IMR-90 (cell line): Measurements from ENCODE around the gene CRYGS. TPM values are rescaled to one million over a fixed set of nuclear protein-coding genes. Genes with fewer than 3 reads are reported as not detected.

Experiments used
- ATAC-seq: fragments of 200-7000 bp; cut with Tn5 transposase; 2 replicates; pipeline ENCODE4 v1.9.1; 2020; ENCODE audit warnings: low read depth, mild to moderate bottlenecking, moderate library complexity
- BruUV-seq: library from RNA; stranded (reverse); fragments of 400-500 nt; replicated peaks from 2 replicates; lab custom pipeline; 2021; lab: Mats Ljungman, UMichigan
- CTCF ChIA-PET: fragments of 300-600 bp; formaldehyde crosslinking; extraction: SDS; loops from one replicate; lab custom pipeline; 2021; ENCODE audit warnings: antibody characterized with exemption; lab: Yijun Ruan, JAX
- POLR2A ChIA-PET: fragments of 300-600 bp; sonication (Branson Sonifier 250); formaldehyde crosslinking; loops from one replicate; lab custom pipeline; 2022; ENCODE audit warnings: antibody characterized with exemption; ENCODE audit not compliant: unreplicated experiment; lab: Charles Lee
- DNase-seq: peaks from one replicate; pipeline ENCODE4 v3.0.0; 2013
- H2AFZ ChIP-seq: replicated peaks from 2 replicates; pipeline ENCODE3; 2013; ENCODE audit warnings: low read length, mild to moderate bottlenecking; ENCODE audit not compliant: poor library complexity
- H2AK5ac ChIP-seq: 2 replicates; pipeline ENCODE4 v1.6.1; 2013; ENCODE audit warnings: low read depth, low read length, inconsistent platforms
- H2AK9ac ChIP-seq: replicated peaks from 2 replicates; pipeline ENCODE3; 2013; ENCODE audit warnings: mild to moderate bottlenecking, low read depth, low read length, moderate library complexity; ENCODE audit not compliant: poor library complexity
- H2BK120ac ChIP-seq: 2 replicates; pipeline ENCODE4 v1.6.1; 2013; ENCODE audit warnings: low read depth, low read length, inconsistent platforms
- H2BK15ac ChIP-seq: 3 replicates; pipeline ENCODE4 v1.6.1; 2013; ENCODE audit warnings: low read depth, low read length, inconsistent platforms
- H2BK20ac ChIP-seq: 2 replicates; pipeline ENCODE4 v1.6.1; 2013; ENCODE audit warnings: low read depth, mild to moderate bottlenecking, inconsistent platforms, low read length, moderate library complexity
- H2BK5ac ChIP-seq: 2 replicates; pipeline ENCODE4 v1.6.1; 2013; ENCODE audit warnings: mild to moderate bottlenecking, low read depth, low read length, inconsistent platforms; ENCODE audit not compliant: poor library complexity, severe bottlenecking
- H3K14ac ChIP-seq: replicated peaks from 2 replicates; pipeline ENCODE4 v1.6.1; 2013; ENCODE audit warnings: low read depth, low read length, inconsistent platforms
- H3K18ac ChIP-seq: 2 replicates; pipeline ENCODE4 v1.6.1; 2013; ENCODE audit warnings: low read depth, low read length, control low read depth
- H3K23ac ChIP-seq: 2 replicates; pipeline ENCODE4 v1.6.1; 2013; ENCODE audit warnings: low read depth, low read length, inconsistent platforms
- H3K27ac ChIP-seq: 2 replicates; pipeline ENCODE4 v1.5.1; 2013; ENCODE audit warnings: mild to moderate bottlenecking, control low read depth, low read length; ENCODE audit not compliant: insufficient read depth
- H3K27me3 ChIP-seq: 2 replicates; pipeline ENCODE4 v1.6.1; 2013; ENCODE audit warnings: low read length; ENCODE audit not compliant: control insufficient read depth, insufficient read depth
- H3K36me3 ChIP-seq: 2 replicates; pipeline ENCODE4 v1.6.1; 2013; ENCODE audit warnings: low read length, mixed read lengths; ENCODE audit not compliant: control insufficient read depth, insufficient read depth
- H3K4ac ChIP-seq: 2 replicates; pipeline ENCODE4 v1.6.1; 2013; ENCODE audit warnings: low read depth, low read length, inconsistent platforms
- H3K4me1 ChIP-seq: 2 replicates; pipeline ENCODE4 v1.6.1; 2013; ENCODE audit warnings: low read length, mixed read lengths; ENCODE audit not compliant: control insufficient read depth, insufficient read depth
- H3K4me2 ChIP-seq: 2 replicates; pipeline ENCODE4 v1.6.1; 2013; ENCODE audit warnings: low read depth, mild to moderate bottlenecking, control low read depth, low read length, moderate library complexity
- H3K4me3 ChIP-seq: 2 replicates; pipeline ENCODE4 v1.5.1; 2013; ENCODE audit warnings: low read depth, mild to moderate bottlenecking, control low read depth, low read length, moderate library complexity; ENCODE audit not compliant: insufficient read depth
- H3K56ac ChIP-seq: 2 replicates; pipeline ENCODE4 v1.6.1; 2013; ENCODE audit warnings: low read length, inconsistent platforms; ENCODE audit not compliant: insufficient read depth; ENCODE audit errors: extremely low read depth
- H3K79me1 ChIP-seq, 2 experiments: 2 replicates each; pipeline ENCODE4 v1.6.1; 2013; ENCODE audit warnings: low read length in 2 of 2, inconsistent platforms in 1 of 2, low read depth in 1 of 2
- H3K9ac ChIP-seq: 2 replicates; pipeline ENCODE4 v1.6.1; 2013; ENCODE audit warnings: low read depth, low read length, control low read depth
- H3K9me1 ChIP-seq: 2 replicates; pipeline ENCODE4 v1.6.1; 2013; ENCODE audit warnings: low read length, inconsistent platforms; ENCODE audit not compliant: insufficient read depth
- H3K9me3 ChIP-seq: 2 replicates; pipeline ENCODE4 v1.6.1; 2013; ENCODE audit warnings: low read length; ENCODE audit not compliant: control insufficient read depth, insufficient read depth
- H4K20me1 ChIP-seq: 2 replicates; pipeline ENCODE4 v1.6.1; 2013; ENCODE audit warnings: low read length, inconsistent platforms; ENCODE audit not compliant: insufficient read depth
- H4K5ac ChIP-seq: 2 replicates; pipeline ENCODE4 v1.6.1; 2013; ENCODE audit warnings: mild to moderate bottlenecking, low read depth, low read length, control low read depth
- H4K8ac ChIP-seq, 2 experiments: 2 replicates each; pipeline ENCODE4 v1.6.1; 2013; ENCODE audit warnings: low read depth in 2 of 2, low read length in 2 of 2, control low read depth in 1 of 2, inconsistent platforms in 1 of 2
- H4K91ac ChIP-seq: 2 replicates; pipeline ENCODE4 v1.6.1; 2013; ENCODE audit warnings: low read depth, low read length, inconsistent platforms; ENCODE audit not compliant: insufficient read depth
- SMC3 ChIP-seq: fragments of 150-350 bp; IDR thresholded peaks from 2 replicates; pipeline ENCODE4 v1.6.1; 2016; ENCODE audit warnings: low read depth, mild to moderate bottlenecking, antibody characterized with exemption, low read length, moderate library complexity
- WGBS, 2 experiments: methylation state at CpG; one replicate each; pipeline versions ENCODE4 v1.1.5 to v1.1.7; 2013; ENCODE audit warnings: missing lambda C conversion rate in 2 of 2; ENCODE audit not compliant: insufficient read length in 1 of 2; ENCODE audit errors: extremely low coverage in 2 of 2; 5-methylcytosine and 5-hydroxymethylcytosine counted together
- dilution Hi-C: fragments of 300-500 bp; cut with HindIII; formaldehyde crosslinking; loops from one replicate; pipeline ENCODE4 v1.14.3; 2018; ENCODE audit warnings: low sequenced_read_pairs; ENCODE audit not compliant: unreplicated experiment
- in situ Hi-C: fragments of 300-500 bp; cut with MboI; formaldehyde crosslinking; loops from 3 replicates; pipeline ENCODE4 v1.14.3; 2019; ENCODE audit warnings: low sequenced_read_pairs, inconsistent platforms, mixed read lengths
- intact Hi-C: fragments of 100-400 bp; cut with micrococcal nuclease; formaldehyde crosslinking; loops from 2 replicates; pipeline ENCODE4 v1.10.0; 2022
- polyA plus RNA-seq, 3 experiments: library from polyadenylated mRNA; depleted of rRNA; stranded (reverse); fragments of >200 nt; gene quantifications; 2 replicates each; pipeline ENCODE4 v1.2.3, GENCODE V29; 2012; ENCODE audit warnings: low replicate concordance in 1 of 3
- total RNA-seq: library from RNA; depleted of rRNA; stranded (reverse); fragments of >200 nt; gene quantifications from 2 replicates; pipeline ENCODE4 v1.2.3, GENCODE V29; 2012

The CRYGS gene
- total and polyA plus RNA-seq, 2 of the 4 experiments (the other 2 are of a cell fraction), result 0.36 to 2.1 TPM

- Histone ChIP-seq H3K36me3 (no peaks in the 10 kb centered on the region), H3K18ac (no peak overlapping the region), H3K4me3 (no peak overlapping the region), H4K20me1 (no peaks in the 10 kb centered on the region), H4K5ac (no peak overlapping the region), H3K79me1 (no peaks in the 10 kb centered on the region), H3K4ac (no peak overlapping the region), H2BK120ac (no peak overlapping the region), H2BK20ac (no peak overlapping the region), H2AK9ac (no peak overlapping the region), H3K56ac (no peak overlapping the region), H4K8ac (no peak overlapping the region), H3K4me1 (no peaks in the 10 kb centered on the region), H2AK5ac (no peak overlapping the region), H4K91ac (no peak overlapping the region), H3K14ac (no peak overlapping the region), H3K9ac (no peak overlapping the region), H2BK15ac (no peak overlapping the region), H3K27ac (no peak overlapping the region), H3K4me2 (no peak overlapping the region), H3K27me3 (peaks cover 23% of the 10 kb centered on the region), H3K9me1 (no peaks in the 10 kb centered on the region), H2AFZ (no peak overlapping the region), H3K9me3 (peaks cover 3% of the 10 kb centered on the region; the same call in 1 of the 2 replicates), H2BK5ac (no peak overlapping the region), H3K23ac (no peak overlapping the region)
- dilution Hi-C loops (no loop called here), in situ Hi-C loops (no loop called here), intact Hi-C loops (no loop called here)
- no peak for TF ChIP-seq SMC3
- no peak for DNase-seq
- 39% methylated on average over 5 of the region's 9 CpGs; no CpG with 5 or more reads in 1 of the 2 experiments for WGBS, 2 experiments
- ATAC-seq, result no peak
- ChIA-PET CTCF (no interaction called here), POLR2A (no interaction called here)
- no TSS peak for BruUV-seq
Measured at GRCh38 chr3:186512570-186513302, 31.4 kb downstream of the CRYGS start.
